Subcutaneous abdominal adipose tissue (tissue), 5 donors: ENCODE measurements around the gene OR9K2.

Source experiments
- H3K27ac ChIP-seq: one replicate; pipeline ENCODE4 v1.7.0; 2013; ENCODE audit warnings: low read depth, mild to moderate bottlenecking, inconsistent platforms, low read length, moderate library complexity
- H3K27me3 ChIP-seq, 5 donors: one replicate each; pipeline ENCODE4 v1.7.0; 2013; ENCODE audit warnings: low read length in 5 of 5, inconsistent platforms in 1 of 5; ENCODE audit not compliant: control insufficient read depth in 5 of 5, insufficient read depth in 4 of 5
- H3K36me3 ChIP-seq, 5 donors: one replicate each; pipeline ENCODE4 v1.7.0; 2013; ENCODE audit warnings: low read length in 5 of 5; ENCODE audit not compliant: control insufficient read depth in 5 of 5, insufficient read depth in 5 of 5
- H3K4me1 ChIP-seq, 5 donors: one replicate each; pipeline ENCODE4 v1.7.0; 2013; ENCODE audit warnings: low read length in 5 of 5, mild to moderate bottlenecking in 3 of 5, moderate library complexity in 1 of 5; ENCODE audit not compliant: control insufficient read depth in 5 of 5, insufficient read depth in 5 of 5
- H3K4me3 ChIP-seq, 5 donors: one replicate each; pipeline ENCODE4 v1.7.0; 2013; ENCODE audit warnings: low read length in 5 of 5, low read depth in 1 of 5
- H3K9ac ChIP-seq, 5 donors: one replicate each; pipeline ENCODE4 v1.7.0; 2013; ENCODE audit warnings: low read length in 5 of 5, mild to moderate bottlenecking in 4 of 5, moderate library complexity in 3 of 5
- H3K9me3 ChIP-seq, 5 donors: one replicate each; pipeline ENCODE4 v1.7.0; 2013; ENCODE audit warnings: low read length in 5 of 5; ENCODE audit not compliant: control insufficient read depth in 5 of 5
- donor health status: healthy.
- donor health status: healthy.
- donor health status: healthy.
- donor health status: healthy.
- donor health status: healthy.

The OR9K2 gene

GRCh38 chr12:55172686-55173085, 46.5 kb downstream of the OR9K2 start:
- Histone ChIP-seq H3K27me3 (no peaks in the 10 kb centered on the region), H3K4me1 (no peaks in the 10 kb centered on the region), H3K4me3 (no peak overlapping the region), H3K9ac (no peak overlapping the region), H3K27ac (no peak overlapping the region), H3K36me3 (no peaks in the 10 kb centered on the region), H3K9me3 (no peaks in the 10 kb centered on the region)

GRCh38 chr12:55173456-55173855, 47.2 kb downstream of the OR9K2 start:
- no peaks in the 10 kb centered on the region for H3K9me3 ChIP-seq
- no peak overlapping the region for H3K4me3 ChIP-seq
- H3K27ac ChIP-seq, result no peak overlapping the region

More at GRCh38 chr12:55173456-55173855, 47.2 kb downstream of the OR9K2 start:
- Histone ChIP-seq H3K9ac (no peak overlapping the region), H3K36me3 (no peaks in the 10 kb centered on the region), H3K27me3 (no peaks in the 10 kb centered on the region), H3K4me1 (no peaks in the 10 kb centered on the region)
